Activated T-cell treated with anti-CD3 and anti-CD28 coated beads for 48 hours (primary cell): ENCODE measurements around the gene AQP9.
"Not testable (repeated sequence)": the region's sequence is repeated elsewhere in the genome, so short reads cannot be mapped to it uniquely, and the experiment has no call there.

ENCODE experiments used
- DNase-seq: peaks from one replicate; pipeline ENCODE4 v3.0.0-alpha.2; 2020; ENCODE audit warnings: low read depth

The AQP9 gene

DNA sequence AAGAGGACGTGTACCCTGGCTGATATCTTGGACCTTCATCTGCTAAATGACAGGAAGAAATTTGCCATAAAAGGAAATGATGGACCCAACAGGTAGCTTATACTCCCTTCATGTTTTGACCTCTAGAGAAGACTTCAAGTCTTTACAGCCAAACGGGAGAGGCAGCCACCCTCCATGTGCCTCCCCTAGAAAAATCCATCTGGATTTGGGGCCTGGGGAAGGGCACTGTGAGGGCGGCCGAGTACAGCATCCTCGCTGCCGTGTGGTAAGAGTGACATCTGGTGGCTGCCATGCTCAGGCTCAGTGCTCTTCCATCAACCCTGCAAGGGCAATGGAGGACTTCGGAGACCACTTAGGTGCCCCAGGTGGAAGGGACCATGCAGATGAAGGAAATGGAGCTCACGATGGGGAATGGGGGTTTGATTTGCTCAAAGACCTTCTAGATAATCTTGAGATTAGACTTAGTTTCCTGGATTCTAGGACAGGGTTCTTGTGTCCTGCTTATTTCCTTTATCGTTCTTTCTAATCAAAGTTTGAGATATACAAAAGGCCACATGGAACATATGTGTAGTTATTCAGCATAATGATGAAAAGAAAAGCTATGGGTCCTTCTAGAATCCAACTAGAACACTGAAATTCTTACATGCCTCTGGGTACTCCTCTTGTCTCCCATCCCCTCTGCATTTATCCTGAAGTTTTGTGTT lies 44.4 kb downstream of the AQP9 start:
- peak; percentile 37 for DNase-seq

DNA sequence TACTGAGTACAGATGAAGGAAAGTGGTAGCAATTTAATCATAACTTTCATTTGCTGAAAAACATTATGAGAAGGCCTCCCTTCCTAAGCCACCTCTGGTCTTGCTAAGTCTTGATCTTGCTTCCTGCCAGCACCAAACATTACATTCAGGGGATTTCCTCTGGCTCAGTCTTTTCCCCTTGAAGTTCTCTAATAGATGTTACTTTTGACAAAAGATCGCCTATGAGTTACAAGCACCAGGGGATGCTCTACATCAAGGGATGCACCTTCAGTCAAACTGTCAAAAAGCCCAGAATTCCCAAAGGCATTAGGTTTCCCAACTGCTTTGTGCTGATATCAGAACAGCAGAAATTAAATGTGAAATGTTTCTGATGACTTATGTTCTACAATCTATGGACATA lies 47.3 kb downstream of the AQP9 start:
- no peak for DNase-seq

DNA sequence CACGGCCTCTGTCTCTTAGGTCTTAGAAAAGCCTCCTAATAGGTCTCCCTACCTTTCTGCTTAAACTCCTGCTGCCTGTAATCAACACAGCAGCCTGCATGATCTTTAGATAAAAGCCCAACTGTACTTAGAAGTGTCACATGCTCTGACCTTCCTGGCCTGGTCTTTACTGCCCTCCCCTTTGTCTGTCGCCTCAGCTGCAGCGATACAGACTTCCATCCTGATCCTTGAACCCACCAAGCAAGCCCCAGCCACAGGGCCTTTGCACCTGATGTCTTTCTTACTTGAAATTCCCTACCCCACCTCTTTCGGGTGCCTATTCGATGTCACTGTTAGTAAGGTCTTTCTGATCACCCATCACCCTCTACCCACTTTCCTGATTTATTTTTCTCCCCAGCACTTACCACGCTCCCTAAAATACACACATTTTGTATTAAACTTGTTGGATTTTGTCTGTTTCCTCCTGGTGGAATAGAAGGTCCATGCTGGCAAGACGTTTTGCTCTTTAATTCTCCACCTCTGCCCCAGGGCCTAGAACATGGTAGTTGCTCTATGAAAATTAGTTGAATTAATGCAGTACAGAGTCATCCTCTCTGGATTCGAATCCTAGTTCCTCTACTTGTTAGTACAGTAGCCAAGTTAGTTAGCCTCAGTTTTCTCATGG lies 51.1 kb downstream of the AQP9 start:
- no peak for DNase-seq

DNA sequence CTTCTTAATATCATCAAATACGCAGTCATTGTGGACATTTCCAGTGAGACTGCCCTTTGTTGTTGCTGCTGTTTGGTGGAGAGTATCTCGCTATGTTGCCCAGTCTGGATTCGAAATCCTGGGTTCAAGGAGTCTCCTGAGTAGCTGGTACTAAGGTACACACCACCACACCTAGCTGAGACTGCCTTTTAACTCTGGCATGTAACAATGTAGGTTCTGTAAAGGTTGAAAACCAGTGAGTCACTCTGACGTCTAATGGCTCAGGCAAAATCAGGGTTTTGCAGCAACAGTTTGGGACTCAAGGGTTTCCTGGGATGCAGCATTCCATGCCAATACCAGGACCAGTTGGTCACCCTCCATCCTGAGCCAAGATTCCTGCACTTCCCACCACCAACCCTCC lies 52.2 kb downstream of the AQP9 start:
- DNase-seq = no peak

DNA sequence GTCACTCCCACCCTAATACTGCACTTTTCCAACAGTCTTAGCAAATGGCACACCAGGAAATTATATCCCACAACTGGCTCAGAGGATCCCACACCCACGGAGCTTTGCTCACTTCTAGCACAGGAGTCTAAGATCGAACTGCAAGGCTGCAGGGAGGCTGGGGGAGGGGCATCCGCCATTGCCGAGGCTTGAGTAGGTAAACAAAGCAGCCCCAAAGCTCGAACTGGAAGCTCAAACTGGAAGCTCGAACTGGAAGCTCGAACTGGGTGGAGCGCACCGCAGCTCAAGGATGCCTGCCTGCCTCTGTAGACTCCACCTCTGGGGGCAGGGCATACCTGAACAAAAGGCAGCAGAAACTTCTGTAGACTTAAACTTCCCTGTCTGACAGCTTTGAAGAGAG lies 55.5 kb downstream of the AQP9 start:
- DNase-seq = not testable (repeated sequence)

DNA sequence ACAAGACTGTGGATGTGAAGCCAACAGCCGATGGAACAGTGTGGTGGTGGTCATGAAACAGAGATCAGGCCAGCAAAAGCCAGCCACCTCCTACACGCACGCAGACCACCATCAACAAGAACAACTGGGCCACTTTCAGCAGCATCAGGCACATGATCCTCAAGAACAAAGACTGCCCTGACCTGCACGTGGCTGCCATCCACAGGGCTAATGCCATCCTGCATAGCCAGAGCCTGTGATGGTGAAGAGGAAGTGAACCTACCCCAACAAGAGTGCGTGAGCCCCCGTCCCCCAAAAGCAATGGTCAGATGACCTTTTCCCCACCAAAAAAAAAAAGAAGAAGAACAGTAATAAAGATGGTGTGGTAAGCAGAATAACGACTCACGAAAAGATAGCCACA lies 62.6 kb downstream of the AQP9 start:
- no peak for DNase-seq

DNA sequence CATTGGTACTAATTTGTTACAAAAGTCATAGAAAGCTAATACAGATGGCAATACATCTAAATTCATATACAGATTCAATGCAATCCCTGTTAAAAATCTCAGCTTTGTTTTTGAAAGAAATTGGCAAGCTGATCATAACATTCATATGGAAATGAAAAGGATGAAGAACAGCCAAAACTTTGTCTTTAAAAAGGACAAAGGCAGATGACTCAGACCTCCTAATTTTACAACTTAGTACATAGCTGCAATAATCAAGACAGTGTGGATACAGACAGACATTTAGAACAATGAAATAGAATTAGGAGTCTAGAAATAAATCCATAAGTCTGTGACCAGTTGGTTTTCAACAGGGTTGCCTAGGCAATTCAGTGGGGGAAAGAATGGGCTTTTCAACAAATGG lies 63.3 kb downstream of the AQP9 start:
- DNase-seq = no peak

DNA sequence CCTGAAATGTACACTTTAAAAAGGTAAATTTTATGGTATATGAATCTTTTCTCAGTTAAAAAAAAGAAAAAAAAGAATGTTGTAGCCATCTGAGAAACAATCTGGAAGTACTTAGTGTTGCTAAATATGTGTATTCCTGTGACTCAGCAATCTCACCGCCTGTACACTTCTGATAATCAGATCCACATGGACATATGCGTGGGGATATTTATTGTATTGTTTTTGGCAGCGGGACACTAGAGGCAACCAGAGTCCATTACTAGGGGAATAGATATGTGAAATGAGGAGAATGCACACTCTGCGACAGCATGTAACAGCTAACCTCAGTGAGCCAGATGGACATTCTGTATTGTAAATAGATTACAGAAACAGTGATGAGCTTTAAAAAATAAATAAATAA lies 65.4 kb downstream of the AQP9 start:
- DNase-seq = no peak

DNA sequence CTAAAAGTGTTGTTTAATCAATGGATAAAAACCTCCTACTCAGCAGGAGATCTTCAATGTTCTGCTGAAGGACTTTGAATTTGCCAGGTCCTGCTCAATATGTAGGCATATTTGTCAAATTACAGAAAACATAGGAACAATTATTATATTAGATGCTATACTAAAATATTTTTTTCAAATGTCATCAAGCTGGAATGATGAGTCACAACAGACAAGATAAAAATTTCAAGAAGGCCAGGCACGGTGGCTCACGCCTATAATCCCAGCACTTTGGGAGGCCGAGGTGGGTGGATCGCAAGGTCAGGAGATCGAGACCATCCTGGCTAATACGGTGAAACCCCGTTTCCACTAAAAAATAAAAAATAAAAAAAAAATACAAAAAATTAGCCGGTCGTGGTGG lies 68.0 kb downstream of the AQP9 start:
- DNase-seq = no peak

DNA sequence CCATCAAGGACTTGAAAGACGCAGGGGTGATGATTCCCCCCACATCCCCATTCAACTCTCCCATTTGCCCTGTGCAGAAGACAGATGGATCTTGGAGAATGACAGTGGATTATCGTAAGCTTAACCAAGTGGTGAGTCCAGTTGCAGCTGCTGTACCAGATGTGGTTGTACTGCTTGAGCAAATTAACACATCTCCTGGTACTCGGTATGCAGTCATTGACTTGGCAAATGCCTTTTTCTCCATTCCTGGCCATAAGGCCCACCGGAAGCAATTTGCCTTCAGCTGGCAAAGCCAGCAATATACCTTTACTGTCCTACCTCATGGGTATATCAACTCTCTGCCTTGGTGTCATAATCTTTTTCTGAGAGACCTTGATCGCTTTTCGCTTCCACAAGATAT lies 70.0 kb downstream of the AQP9 start:
- not testable (repeated sequence) for DNase-seq

DNA sequence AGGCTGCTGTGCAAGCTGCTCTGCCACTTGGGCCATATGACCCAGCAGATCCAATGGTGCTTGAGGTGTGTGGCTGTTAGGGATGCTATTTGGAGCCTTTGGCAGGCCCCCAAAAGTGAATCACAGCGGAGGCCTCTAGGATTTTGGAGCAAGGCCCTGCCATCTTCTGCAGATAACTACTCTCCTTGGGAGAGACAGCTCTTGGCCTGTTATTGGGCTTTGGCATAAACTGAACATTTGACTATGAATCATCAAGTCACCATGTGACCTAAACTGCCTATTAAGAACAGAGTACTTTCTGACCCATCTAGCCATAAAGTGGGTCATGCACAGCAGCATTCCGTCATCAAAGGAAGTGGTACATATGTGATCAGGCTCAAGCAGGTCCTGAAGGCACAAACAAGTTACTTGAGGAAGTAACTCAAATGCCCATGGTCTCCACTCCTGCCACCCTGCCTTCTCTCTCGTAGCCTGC lies 70.9 kb downstream of the AQP9 start:
- DNase-seq = not testable (repeated sequence)

DNA sequence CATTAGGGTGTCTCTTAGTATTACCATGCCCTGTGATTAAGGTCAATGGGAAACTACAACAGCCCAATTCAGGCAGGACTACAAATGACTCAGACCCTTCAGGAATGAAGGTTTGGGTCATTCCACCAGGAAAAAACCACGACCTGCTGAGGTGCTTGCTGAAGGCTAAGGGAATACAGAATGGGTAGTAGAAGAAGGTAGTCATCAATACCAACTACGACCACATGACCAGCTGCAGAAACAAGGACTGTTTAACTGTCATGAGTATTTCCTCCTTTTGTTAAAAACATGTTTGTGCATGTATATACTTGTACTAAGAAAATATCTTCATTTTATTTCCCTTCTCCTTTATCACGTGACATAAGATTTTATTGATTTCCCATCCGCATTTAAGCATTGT lies 71.8 kb downstream of the AQP9 start:
- DNase-seq = not testable (repeated sequence)

DNA sequence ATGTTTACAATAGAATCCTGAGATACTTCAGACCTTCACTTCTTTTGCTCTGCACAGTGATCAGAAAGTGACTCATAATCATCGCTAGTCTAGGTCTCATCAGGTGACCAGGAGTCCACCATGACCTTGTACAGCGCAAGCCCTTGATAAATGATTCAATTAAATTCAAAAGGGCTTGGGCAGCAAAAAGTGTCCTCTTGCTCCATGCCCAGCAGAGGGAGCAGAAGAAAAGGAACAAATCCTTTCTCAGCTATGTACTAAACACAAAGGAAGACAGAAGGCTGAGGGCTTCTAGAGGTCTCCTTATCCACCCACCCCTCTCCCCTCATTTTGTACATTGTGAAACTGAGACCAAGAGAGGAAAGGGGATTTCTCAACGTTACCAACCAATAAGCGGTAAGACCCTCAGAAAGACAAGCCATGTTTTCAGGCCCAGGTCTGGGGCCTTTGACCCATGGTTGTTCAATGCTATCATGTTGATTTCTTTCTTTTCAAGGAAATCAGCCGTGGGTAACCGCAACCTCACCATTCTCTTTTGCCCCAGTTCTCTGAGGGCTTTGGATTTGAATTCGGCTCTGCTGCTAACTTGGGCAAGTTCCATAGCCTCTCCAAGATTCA lies 74.8 kb downstream of the AQP9 start:
- no peak for DNase-seq

DNA sequence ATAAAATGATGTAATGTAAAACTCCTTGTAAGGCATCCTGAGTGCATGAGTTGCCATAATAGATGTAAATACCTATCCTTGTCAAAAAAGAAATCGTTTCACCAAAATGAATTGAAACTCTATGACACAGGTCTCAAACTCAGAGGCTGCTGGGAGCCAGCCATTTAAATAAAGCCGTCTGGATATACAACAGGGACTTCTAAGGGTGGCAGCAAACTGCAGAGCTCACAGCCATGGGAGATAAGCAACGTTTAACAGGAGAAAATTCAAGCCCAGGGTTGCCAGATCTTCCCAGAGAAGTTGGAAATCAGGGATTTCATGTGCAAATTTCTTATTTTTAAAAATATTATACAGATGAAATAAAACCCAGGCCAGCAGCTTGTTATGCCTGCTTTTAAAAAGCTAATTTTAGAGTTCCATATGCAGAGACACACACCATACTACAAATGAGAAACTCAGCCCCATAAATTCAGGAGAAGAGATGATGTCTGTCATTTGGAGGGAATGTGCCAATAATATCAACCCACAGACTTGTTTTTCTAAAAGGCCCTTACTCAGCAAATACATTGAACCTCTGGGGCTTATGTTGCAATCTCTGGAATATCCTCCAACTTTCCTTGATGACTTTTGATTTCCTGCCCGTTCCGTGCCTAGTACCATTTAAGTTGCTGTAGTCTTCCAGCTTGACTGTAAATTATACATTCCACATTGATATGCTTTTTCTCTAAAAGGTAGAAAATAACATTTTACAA lies 75.6 kb downstream of the AQP9 start:
- no peak for DNase-seq

DNA sequence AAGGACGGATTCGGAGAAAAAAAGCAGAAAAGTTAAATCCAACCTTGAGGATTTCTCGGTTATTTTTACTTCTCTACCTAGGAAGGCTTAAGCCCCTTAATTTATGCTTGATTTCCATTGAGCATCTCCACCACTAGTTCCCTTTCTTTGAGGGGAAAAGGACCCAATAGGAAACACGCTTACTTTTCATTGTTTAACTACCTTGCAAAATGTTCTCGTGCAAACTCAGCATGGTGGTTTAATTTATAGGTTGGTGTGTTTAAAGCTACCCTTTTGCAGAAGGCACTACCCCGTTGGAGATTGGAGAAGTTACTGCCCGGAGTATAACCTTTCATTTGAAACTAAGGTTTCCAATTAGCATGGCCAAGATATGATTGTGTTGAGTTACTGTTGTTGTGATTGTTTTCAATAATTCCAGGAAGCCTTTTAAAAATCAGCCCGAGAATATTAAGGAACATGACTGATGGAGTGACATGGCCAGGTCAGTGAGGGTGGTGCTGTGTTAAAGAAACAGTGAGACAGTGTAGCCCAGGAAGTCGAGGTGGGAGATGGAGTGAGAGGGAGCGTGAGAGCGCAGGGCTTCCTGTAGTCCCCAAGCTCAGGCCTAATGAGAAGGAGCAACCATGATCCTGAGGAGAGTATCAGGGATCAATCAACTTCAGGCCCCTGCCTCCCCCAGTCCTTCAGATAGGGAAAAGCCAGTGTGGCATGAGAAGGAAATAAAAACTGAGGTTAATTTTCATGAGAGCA lies 76.6 kb downstream of the AQP9 start:
- no peak for DNase-seq

DNA sequence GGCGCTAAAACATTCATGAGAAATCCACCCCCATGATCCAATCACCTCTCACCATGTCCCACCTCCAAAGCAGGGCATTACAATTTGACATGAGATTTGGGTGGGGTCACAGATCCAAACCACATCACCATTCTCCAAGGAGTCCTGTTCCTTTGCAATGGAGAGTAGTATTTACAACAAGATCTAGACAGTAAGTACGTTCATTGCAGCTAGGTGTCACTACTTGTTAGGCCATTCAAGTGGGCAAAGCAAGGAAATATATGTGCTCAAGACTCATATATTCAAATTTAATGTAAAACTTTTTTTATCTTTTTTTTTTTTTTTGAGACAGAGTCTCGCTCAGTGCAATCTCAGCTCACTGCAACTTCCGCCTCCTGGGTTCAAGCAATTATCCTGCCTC lies 79.3 kb downstream of the AQP9 start:
- DNase-seq = no peak

DNA sequence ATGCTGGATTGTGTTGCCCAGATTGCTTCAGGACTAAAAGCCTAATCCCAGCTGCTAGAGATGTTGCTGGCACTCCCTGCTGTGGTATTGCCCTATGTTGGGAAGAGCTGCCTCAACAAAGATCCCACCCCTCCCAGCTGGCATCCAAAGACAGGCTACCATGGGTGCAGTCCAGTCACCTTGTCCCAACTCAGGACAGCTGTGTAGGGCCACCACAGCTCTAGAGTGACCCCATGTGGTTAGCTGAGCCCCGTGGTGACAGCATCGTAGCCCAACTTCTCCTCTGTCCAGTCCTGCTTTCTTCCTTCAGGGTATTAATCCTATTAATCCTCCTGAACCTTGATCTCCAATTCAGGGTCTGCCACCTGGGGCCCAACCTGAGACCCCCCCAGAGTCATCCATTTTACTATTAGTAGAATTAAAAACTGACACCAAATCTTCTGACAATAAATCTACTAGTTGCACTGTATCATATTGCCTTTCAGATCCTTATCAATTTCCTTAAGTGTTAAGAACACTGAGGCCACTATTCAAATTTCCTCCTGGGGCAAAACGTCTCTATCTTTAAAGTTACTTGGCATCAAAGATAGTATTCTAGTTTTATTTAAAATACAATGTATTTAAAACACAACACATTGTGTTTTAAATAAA lies 83.5 kb downstream of the AQP9 start:
- DNase-seq = no peak

DNA sequence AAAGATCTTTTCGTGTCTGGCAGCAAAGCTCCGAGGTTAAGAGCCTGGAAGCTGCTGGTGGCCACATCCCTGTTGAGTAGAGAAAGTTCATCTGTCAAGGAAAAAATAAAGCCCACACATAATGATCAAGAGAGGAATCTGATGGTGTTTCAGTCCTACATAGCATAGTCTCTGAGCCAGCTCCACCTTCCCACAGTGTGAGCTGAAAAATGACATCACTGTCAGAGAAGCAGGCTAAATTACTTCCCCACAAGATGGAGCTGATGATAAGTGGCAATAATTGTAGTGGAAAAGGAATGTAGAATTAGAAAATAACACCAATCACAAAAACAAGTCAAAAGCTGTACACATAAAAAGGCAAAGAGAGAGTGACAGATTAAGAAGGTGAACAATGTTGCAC lies 84.5 kb downstream of the AQP9 start:
- DNase-seq = no peak

DNA sequence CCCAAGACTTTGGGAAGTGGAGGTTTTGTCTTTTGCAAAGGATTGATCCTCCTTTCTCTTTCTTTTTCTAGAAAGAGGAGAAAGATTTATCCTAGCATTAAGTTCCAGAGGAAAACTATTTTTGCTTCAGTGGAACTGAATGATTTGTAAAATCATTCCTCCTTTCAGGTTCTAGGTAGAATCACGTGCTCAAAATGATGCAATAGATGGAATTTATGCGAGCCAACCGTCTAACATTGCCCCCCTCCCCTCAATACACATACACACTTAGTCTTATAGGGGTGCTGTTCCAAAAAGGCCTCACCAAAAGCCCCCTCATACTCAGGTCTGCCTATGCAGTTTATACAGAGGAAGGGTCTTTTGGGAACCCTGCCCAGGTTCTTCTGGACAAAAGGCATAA lies 85.3 kb downstream of the AQP9 start:
- no peak for DNase-seq

DNA sequence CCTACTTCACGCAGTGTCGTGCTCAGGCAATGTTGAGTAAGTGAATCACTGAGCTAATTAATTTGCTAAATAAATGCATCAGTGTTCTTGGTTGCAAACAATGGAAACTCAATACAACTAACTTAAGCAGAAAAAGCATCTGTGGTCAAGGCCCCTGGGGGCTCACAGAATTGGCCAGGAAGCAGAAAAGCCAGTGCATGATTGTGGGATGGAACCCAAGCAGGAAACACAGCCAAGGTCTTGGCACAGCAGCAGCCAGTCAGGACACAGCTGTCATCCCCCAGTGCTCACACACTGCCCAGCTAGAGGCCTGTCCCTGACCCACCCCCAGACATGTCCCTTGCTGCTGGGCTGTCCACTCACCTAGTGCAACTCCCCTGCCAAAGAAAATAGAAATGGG lies 85.9 kb downstream of the AQP9 start:
- no peak for DNase-seq
